ENCODE data around the gene KIF12.
"Not testable (repeated sequence)": the region's sequence is repeated elsewhere in the genome, so short reads cannot be mapped to it uniquely, and the experiment has no call there.

GRCh38 chr9:114043660-114044059 lies 55.4 kb downstream of the KIF12 start:
- TF ChIP-seq POLR2AphosphoS5 (IDR thresholded peaks at IDR 0.05; ENCODE audit: low read depth, low read length); TAF1 (IDR thresholded peaks at IDR 0.05; ENCODE audit: borderline replicate concordance, low read depth, low read length); POLR2A (IDR thresholded peaks at IDR 0.05; ENCODE audit: low read depth, low read length): not testable (repeated sequence)

All from GM12892 (cell line).